Natural killer cell treated with Interleukin-12 subunit alpha and Interleukin-12 subunit beta and Interleukin-15 and Interleukin-18, amount 100 ng/mL, for 72 hours (primary cell): ENCODE measurements around the gene H2AZ1. TPM values are rescaled to one million over a fixed set of nuclear protein-coding genes. Genes with fewer than 3 reads are reported as not detected.
"Not testable (repeated sequence)": the region's sequence is repeated elsewhere in the genome, so short reads cannot be mapped to it uniquely, and the experiment has no call there.

Source experiments
- ATAC-seq, 2 donors: fragments of 150-1000 bp; cut with Tn5 transposase in 1 of 2; sonication (Bioruptor Pico), chemical (Tn5 transposase) in 1 of 2; 2 replicates each; pipeline ENCODE4 v1.10.0; 2021
- DNase-seq: peaks from one replicate; pipeline ENCODE4 v3.0.0; 2022; ENCODE audit warnings: low spot score
- H3K27ac Mint-ChIP-seq, 2 donors: 1 replicate in 1 of 2; 2 replicates in 1 of 2; pipeline ENCODE4 v1.8.0; 2022; ENCODE audit warnings: mixed read lengths in 2 of 2, mild to moderate bottlenecking in 1 of 2, moderate library complexity in 1 of 2
- H3K27me3 Mint-ChIP-seq, 2 donors: 1 replicate in 1 of 2; 2 replicates in 1 of 2; pipeline ENCODE4 v1.8.0; 2022; ENCODE audit warnings: mixed read lengths in 2 of 2
- H3K36me3 Mint-ChIP-seq: one replicate; pipeline ENCODE4 v1.8.0; 2022; ENCODE audit warnings: mixed read lengths
- H3K4me1 Mint-ChIP-seq, 2 donors: 1 replicate in 1 of 2; 2 replicates in 1 of 2; pipeline ENCODE4 v1.8.0; 2022; ENCODE audit warnings: low read depth in 2 of 2, mixed read lengths in 2 of 2, mild to moderate bottlenecking in 1 of 2
- H3K4me3 Mint-ChIP-seq: one replicate; pipeline ENCODE4 v1.8.0; 2022; ENCODE audit warnings: mixed read lengths
- H3K9me3 Mint-ChIP-seq: 2 replicates; pipeline ENCODE4 v1.8.0; 2022; ENCODE audit warnings: mixed read lengths
- total RNA-seq, 2 donors: library from RNA; stranded (reverse); gene quantifications; one replicate each; pipeline ENCODE4 v1.2.3, GENCODE V29; 2022

H2AZ1 gene
- total RNA-seq, 2 donors from 2014 or later: 429 to 580 TPM

- Mint-ChIP-seq H3K4me1 (peaks cover 5% of the 10 kb centered on the region in 2 donors), H3K27ac (no peak overlapping the region), H3K36me3 (peaks cover 7% of the 10 kb centered on the region), H3K4me3 (no peak overlapping the region), H3K27me3 (no peaks in the 10 kb centered on the region), H3K9me3 (peaks cover 3% of the 10 kb centered on the region)
- no peak for ATAC-seq
- no peak for DNase-seq
These were observed 10.6 kb upstream of the H2AZ1 start for GRCh38 chr4:99960648-99961047.

DNA sequence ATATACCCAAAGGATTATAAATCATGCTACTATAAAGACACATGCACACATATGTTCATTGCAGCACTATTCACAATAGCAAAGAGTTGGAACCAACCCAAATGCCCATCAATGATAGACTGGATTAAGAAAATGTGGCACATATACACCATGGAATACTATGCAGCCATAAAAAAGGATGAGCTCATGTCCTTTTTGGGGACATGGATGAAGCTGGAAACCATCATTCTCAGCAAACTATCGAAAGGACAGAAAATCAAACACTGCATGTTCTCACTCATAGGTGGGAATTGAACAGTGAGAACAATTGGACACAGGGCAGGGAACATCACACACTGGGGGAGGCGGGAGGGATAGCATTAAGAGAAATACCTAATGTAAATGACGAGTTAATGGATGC is 8.1 kb upstream of the H2AZ1 start:
- not testable (repeated sequence) for H3K9me3 Mint-ChIP-seq, H3K27ac Mint-ChIP-seq, H3K4me3 Mint-ChIP-seq, ATAC-seq, H3K4me1 Mint-ChIP-seq, H3K36me3 Mint-ChIP-seq, DNase-seq, H3K27me3 Mint-ChIP-seq

GRCh38 chr4:99950913-99951254 is 809 bp upstream of the H2AZ1 start:
- no peak for DNase-seq
- Mint-ChIP-seq H3K4me3 (no peak overlapping the region), H3K27ac (no peak overlapping the region), H3K36me3 (peaks cover 9% of the 10 kb centered on the region), H3K4me1 (peaks cover 11 to 13% of the 10 kb centered on the region in 2 donors), H3K27me3 (no peaks in the 10 kb centered on the region), H3K9me3 (peaks cover 3% of the 10 kb centered on the region)
- no peak for ATAC-seq

DNA sequence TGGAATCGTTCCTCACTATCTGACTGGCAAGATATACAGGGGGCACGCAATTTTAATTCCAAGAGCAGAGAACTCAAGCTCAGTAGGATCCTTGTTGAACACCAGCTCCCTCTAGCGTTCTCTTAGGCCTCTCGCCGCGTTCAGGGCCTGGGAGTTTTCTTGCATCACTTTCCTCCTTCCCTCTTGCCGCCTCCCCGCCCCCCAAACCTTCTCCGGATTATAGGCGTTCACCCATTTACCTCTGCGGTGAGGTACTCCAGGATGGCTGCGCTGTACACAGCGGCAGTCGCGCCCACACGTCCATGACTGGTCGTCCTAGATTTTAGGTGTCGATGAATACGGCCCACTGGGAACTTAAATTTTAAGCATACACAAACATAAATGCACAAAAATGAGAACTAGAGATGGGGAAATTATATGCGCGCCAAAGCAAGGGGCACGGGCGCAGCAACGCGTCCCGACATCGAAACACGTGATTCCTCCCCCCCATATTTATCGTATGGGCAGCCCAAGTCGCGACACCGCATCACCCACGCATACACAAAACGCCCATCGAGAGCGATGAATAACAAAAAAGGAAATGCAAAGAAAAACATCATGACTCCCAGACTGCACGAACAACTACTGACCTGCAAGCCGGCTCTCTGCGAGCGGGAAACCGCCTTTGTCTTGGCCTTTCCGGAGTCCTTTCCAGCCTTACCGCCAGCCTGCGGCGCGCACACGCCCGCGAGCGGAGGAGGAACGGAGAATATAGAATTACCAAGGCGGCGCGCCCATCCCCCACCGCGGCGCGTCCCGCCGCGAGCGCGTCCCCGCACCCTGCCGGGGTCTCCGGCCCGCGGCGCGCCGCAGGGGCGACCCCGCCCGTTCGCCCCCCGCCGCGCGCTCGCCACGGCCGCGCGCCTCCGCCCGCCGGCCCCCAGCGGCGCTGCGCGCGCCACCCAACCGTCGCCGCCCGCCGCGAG is 759 bp downstream of the H2AZ1 start:
- DNase-seq (peak; percentile 89), ATAC-seq (peak; percentile 20 to 29)
- H3K9me3 Mint-ChIP-seq: no peaks in the 10 kb centered on the region
- H3K27me3 Mint-ChIP-seq: no peaks in the 10 kb centered on the region
- no peak overlapping the region for H3K27ac Mint-ChIP-seq
- H3K4me1 Mint-ChIP-seq: peaks cover 23 to 27% of the 10 kb centered on the region in 2 donors
- peaks cover 12% of the 10 kb centered on the region for H3K36me3 Mint-ChIP-seq
- H3K4me3 Mint-ChIP-seq: no peak overlapping the region

GRCh38 chr4:99947608-99948007 is 2.5 kb downstream of the H2AZ1 start:
- DNase-seq: no peak
- H3K27ac Mint-ChIP-seq: no peak overlapping the region
- H3K4me3 Mint-ChIP-seq: no peak overlapping the region
- peaks cover 25% of the 10 kb centered on the region for H3K36me3 Mint-ChIP-seq
- H3K4me1 Mint-ChIP-seq: peaks cover 39 to 44% of the 10 kb centered on the region in 2 donors
- H3K27me3 Mint-ChIP-seq: no peaks in the 10 kb centered on the region
- H3K9me3 Mint-ChIP-seq: no peaks in the 10 kb centered on the region
- ATAC-seq: no peak

DNA sequence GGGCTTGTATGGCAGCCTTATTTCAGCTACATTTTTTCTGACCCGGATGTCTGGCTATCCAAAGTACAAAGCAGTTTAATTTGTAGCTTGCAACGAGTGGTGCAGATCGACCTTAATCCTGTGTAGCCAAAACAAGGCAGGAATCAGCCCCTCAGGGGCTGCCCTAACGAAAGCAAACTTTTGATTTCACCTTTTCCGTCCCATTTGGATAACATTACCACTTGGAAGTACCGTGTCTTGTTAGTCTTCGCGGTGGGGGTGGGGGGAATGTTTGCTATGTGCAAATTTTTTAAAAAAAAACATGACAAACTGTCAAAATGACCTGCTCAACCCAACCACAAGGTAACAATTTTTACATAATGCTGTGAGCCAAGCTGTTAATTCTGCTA is 2.9 kb downstream of the H2AZ1 start:
- H3K9me3 Mint-ChIP-seq: no peaks in the 10 kb centered on the region
- no peak for DNase-seq
- H3K4me3 Mint-ChIP-seq: no peak overlapping the region
- H3K27me3 Mint-ChIP-seq: no peaks in the 10 kb centered on the region
- H3K36me3 Mint-ChIP-seq: peaks cover 25% of the 10 kb centered on the region
- peaks cover 39 to 44% of the 10 kb centered on the region in 2 donors for H3K4me1 Mint-ChIP-seq
- H3K27ac Mint-ChIP-seq: no peak overlapping the region
- no peak for ATAC-seq

DNA sequence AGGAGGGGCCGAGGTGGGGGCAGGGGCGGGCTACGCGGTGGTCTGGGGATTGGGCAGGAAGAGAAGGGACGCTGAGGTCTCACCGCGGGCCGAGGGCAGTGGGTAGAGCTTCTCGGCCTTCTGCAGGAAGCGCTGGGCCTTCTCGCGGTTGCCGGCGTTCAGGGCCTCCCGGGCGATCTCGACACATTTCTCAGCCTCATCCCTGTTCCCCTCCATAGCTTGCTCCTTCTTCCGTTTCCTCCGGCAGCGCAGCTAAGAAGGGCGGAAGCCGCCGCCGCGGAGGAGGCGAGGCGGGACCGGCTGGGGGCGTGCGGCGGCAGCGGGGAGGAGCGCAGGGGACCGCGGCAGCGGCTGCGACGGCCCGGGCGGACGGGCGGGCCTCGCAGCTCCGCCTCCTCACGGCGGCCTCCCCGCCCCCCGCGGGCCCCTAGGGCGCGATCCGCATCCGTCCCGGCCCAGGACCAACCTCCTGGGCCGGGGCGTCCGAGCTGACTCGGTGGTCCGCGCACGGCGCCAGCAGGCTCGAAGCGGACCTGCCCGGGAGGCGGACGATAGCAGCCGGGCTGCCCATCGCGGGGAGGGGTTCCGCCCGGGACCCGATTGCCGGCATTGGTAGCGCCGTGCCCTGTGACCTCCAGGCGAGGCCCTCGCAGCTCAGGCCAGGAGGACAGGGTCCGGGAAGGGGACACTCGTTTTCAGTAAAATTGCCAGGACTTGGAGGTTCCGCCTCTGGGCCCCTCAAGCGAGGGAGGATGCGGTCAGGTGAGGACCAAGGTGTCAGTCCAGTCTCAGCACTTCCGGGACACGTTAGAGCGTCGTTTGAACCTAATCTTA is 3.5 kb downstream of the H2AZ1 start, which contains the start of gene DNAJB14:
Gene DNAJB14, minus strand, starts transcription at position 263 of the 834 bp plus-strand sequence. Its CDS starts 47 bp downstream, at position 216.
- DNase-seq: peak; percentile 90
- H3K4me3 Mint-ChIP-seq: peak within 1 kb of the TSS; percentile 99
- no peaks in the 10 kb centered on the region for H3K9me3 Mint-ChIP-seq
- H3K36me3 Mint-ChIP-seq: peaks cover 25% of the 10 kb centered on the region
- no peaks in the 10 kb centered on the region for H3K27me3 Mint-ChIP-seq
- peak; percentile 75 to 77 for ATAC-seq
- H3K4me1 Mint-ChIP-seq: peaks cover 39 to 45% of the 10 kb centered on the region in 2 donors
- H3K27ac Mint-ChIP-seq: no peak within 1 kb of the TSS

DNA sequence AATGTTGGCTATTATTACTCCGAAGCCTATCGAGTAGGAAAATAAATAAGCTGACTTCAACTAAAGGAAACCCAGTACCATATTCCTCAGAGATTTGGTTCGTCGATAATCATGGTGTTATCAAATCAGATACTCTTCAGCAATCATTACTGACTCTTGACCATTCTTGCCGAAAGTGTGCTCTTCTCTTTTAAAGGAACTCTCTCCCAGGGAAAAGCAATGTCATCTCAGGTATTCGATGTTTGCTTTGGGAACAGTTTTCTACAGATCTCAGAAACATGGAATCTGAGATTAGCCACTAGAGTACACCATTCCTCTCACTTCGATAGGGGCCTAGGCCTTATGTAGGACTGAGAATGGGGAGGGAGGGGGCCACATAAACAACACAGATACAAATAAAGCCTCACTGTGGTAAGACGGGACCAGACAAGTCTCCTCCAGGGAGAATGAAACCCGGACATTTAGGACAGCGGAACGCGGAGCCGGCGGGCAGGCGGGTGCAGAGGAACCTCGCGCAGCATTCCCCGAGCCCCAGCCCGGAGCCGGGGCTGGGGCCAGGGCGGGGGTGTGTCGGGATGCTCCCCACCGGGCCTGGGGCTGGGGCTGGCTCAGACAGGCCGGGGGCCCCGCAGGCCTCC is 4.2 kb downstream of the H2AZ1 start:
- DNase-seq: peak; percentile 59
- peak overlapping the region; percentile 99 for H3K4me3 Mint-ChIP-seq
- ATAC-seq: no peak
- no peak overlapping the region for H3K27ac Mint-ChIP-seq
- H3K27me3 Mint-ChIP-seq: no peaks in the 10 kb centered on the region
- H3K4me1 Mint-ChIP-seq: peaks cover 39 to 51% of the 10 kb centered on the region in 2 donors
- H3K9me3 Mint-ChIP-seq: no peaks in the 10 kb centered on the region
- H3K36me3 Mint-ChIP-seq: peaks cover 25% of the 10 kb centered on the region

DNA sequence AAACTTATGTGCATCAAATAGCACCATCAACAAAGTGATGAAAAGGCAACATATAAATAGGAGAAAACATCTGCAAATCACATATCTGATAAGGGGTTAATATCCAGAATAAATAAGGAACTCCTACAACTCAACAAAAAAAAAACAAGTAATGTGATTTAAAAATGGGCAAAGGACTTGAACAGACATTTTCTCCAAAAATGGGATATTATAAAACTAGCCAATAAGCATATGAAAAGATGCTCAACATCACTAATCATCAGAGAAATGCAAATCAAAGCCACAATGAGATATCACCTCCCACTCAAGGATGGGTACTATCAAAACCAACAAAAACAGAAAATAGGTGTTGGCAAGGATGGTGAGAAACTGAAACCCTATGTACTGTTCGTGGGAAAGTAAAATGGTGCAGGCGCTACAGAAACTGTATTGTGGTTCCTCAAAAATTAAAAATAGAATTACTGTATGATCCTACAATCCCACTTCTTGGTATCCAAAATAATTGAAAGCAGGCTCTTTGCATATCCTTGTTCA is 6.1 kb downstream of the H2AZ1 start:
- H3K36me3 Mint-ChIP-seq: peaks cover 25% of the 10 kb centered on the region
- peaks cover 44 to 57% of the 10 kb centered on the region in 2 donors for H3K4me1 Mint-ChIP-seq

DNA sequence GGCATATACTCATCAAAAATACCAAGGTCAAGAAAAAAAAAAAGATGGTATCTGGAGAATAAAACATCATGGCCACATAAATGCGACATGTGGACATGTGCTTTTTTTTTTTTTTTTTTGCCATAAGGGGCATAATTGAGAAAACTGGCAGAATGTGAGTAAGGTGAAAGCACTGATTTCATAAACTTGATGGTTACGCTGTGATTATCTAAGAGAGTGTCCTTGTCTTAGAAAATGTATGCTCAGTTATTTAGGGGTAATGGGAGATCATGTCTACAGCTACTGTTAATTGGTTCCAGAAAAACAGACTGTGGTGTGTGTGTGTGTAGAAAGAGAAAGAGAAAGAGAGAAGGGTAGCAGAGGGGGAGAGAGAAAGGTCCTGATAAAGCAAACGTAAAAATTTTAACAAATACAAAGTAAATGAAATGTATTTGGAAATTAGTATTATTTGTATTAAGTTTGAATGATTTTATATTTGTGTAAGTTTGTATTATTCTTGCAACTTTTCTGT is 11.8 kb downstream of the H2AZ1 start:
- ATAC-seq (no peak), DNase-seq (no peak)
- no peaks in the 10 kb centered on the region for H3K27me3 Mint-ChIP-seq
- no peak overlapping the region for H3K4me3 Mint-ChIP-seq
- H3K27ac Mint-ChIP-seq: no peak overlapping the region
- H3K9me3 Mint-ChIP-seq: no peaks in the 10 kb centered on the region
- H3K4me1 Mint-ChIP-seq: peaks cover 23 to 35% of the 10 kb centered on the region in 2 donors
- peaks cover 29% of the 10 kb centered on the region for H3K36me3 Mint-ChIP-seq

More for the DNA sequence above, 6.1 kb downstream of the H2AZ1 start:
- ATAC-seq (no peak), DNase-seq (no peak)
- no peaks in the 10 kb centered on the region for H3K9me3 Mint-ChIP-seq
- H3K4me3 Mint-ChIP-seq: peak overlapping the region; percentile 99
- no peaks in the 10 kb centered on the region for H3K27me3 Mint-ChIP-seq
- H3K27ac Mint-ChIP-seq: peak overlapping the region; percentile 30 to 78

DNA sequence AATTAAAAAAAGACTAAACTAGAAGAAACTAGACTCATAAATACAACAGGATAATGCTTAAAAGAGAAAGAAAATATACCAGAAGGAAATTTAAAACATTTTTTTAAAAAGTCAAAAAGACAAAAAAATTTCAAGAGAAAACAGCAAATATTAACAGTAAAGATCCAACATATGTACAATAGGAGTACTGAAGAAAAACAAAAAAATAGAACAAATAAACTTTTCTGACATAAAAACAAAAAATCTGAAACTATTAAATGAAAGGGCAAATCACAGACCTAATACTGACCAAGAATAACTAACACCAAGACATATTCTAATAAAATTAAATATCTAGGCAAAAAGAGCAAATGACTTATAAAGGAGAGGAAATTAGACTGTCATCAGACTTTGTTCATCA is 15.2 kb downstream of the H2AZ1 start:
- peaks cover 25% of the 10 kb centered on the region for H3K36me3 Mint-ChIP-seq
- H3K4me3 Mint-ChIP-seq: no peak overlapping the region
- peaks cover 33 to 39% of the 10 kb centered on the region in 2 donors for H3K4me1 Mint-ChIP-seq

GRCh38 chr4:99927566-99927965 is 22.5 kb downstream of the H2AZ1 start:
- Mint-ChIP-seq H3K27me3 (no peaks in the 10 kb centered on the region), H3K4me1 (peaks cover 25 to 33% of the 10 kb centered on the region in 2 donors), H3K27ac (peak overlapping the region in 1 of 2 donors; percentile 29), H3K36me3 (peaks cover 11% of the 10 kb centered on the region), H3K4me3 (no peak overlapping the region), H3K9me3 (no peaks in the 10 kb centered on the region)
- DNase-seq: no peak
- ATAC-seq: no peak

More for the DNA sequence above, 15.2 kb downstream of the H2AZ1 start:
- Mint-ChIP-seq H3K27me3 (no peaks in the 10 kb centered on the region), H3K27ac (no peak overlapping the region), H3K9me3 (no peaks in the 10 kb centered on the region)
- no peak for ATAC-seq
- no peak for DNase-seq

- Mint-ChIP-seq H3K27ac (no peak overlapping the region), H3K4me1 (peaks cover 6 to 9% of the 10 kb centered on the region in 2 donors), H3K36me3 (peaks cover 15% of the 10 kb centered on the region), H3K4me3 (no peak overlapping the region), H3K9me3 (no peaks in the 10 kb centered on the region), H3K27me3 (no peaks in the 10 kb centered on the region)
- ATAC-seq (no peak), DNase-seq (no peak)
These were observed 28.9 kb downstream of the H2AZ1 start for GRCh38 chr4:99921174-99921573.
